Raji (cell line): ENCODE results near the gene RIN2.

ENCODE experiments used
- POLR2A ChIP-seq: IDR thresholded peaks from 2 replicates; pipeline ENCODE4 v1.6.1; 2011; ENCODE audit warnings: low read depth, low read length, control low read depth; ENCODE audit not compliant: insufficient read depth

RIN2 gene

DNA sequence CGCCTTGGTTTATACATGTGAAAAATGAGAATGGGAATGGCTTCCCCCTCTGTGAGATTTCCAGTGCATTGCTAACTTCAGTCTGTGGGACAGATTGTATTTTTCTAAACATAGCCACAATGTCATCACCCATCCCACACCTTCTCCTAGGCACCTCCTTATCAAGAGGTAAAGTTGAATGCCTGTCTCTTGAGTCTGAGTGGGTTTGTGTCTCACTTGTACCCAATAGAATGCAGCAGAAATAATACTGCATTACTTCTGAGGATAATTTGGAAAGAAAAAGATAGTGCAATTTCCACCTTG lies 27.9 kb downstream of the RIN2 start:
- TF ChIP-seq POLR2A, result no peak

GRCh38 chr20:19786311-19786710 lies 28.3 kb downstream of the RIN2 start:
- TF ChIP-seq POLR2A, result no peak

GRCh38 chr20:19787366-19787765 lies 29.3 kb downstream of the RIN2 start:
- no peak for TF ChIP-seq POLR2A

GRCh38 chr20:19789009-19789408 lies 31.0 kb downstream of the RIN2 start:
- no peak for TF ChIP-seq POLR2A

- no peak for TF ChIP-seq POLR2A
Measured at GRCh38 chr20:19789446-19789845, 31.4 kb downstream of the RIN2 start.

DNA sequence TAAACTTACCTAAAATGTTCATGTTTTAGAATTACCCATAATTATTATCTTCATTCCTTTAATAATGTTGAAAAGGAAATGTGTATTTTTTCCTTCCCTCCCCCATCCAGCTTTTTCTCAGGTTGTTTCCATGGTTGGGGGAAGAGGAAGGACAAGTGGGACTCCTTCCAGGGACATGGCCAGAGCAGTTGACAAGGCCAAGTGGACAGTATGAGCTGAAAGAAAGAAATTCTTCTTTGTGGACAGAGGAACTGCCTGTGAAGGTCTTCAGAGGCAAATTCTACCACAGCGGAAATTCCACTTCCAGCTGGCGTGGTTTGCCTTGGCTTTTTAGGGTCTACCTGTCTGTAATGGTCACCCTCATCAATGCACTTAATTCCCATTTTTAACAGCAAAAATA lies 33.8 kb downstream of the RIN2 start:
- TF ChIP-seq POLR2A, result no peak

GRCh38 chr20:19793716-19794115 lies 35.7 kb downstream of the RIN2 start:
- TF ChIP-seq POLR2A, result no peak

DNA sequence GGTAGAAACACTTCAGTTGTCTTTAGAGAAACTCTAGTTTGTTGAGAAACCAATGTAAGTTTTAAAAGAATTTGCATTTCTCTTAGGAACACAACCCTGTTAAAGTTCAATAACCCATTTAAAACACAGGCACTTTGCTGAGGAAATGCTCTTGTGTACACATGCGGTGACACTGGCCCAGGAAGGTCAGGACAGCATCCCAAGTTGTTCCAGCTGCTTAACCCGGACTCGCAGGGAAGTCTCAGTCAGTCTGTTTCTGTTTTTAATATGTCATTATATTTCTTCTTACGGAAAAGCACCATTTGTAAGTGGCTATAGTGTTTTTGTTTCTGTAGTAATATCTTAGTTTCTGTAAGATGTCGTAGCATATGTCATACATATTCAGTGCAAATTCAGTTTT lies 36.9 kb downstream of the RIN2 start:
- TF ChIP-seq POLR2A, result no peak

- no peak for TF ChIP-seq POLR2A
Measured at GRCh38 chr20:19799325-19799724, 41.3 kb downstream of the RIN2 start.

- TF ChIP-seq POLR2A, result no peak
Measured at GRCh38 chr20:19802099-19802491, 44.0 kb downstream of the RIN2 start.

GRCh38 chr20:19802492-19803158 lies 44.6 kb downstream of the RIN2 start:
- no peak for TF ChIP-seq POLR2A

- TF ChIP-seq POLR2A, result no peak
Measured at GRCh38 chr20:19806806-19807190, 48.7 kb downstream of the RIN2 start.

GRCh38 chr20:19807191-19807945 lies 49.3 kb downstream of the RIN2 start:
- TF ChIP-seq POLR2A, result no peak
